Measurements from ENCODE around the gene SFXN5.

- TF ChIP-seq POLR2A (IDR thresholded peaks at IDR 0.05) (no peak), CTCF (IDR thresholded peaks at IDR 0.05) (no peak)
Measured at GRCh38 chr2:73084971-73085370, 13.5 kb upstream of the SFXN5 start.

Measured in prostate gland (tissue), 2 donors.